SJCRH30 (cell line): ENCODE results near the gene CNN3. TPM values are rescaled to one million over a fixed set of nuclear protein-coding genes. Genes with fewer than 3 reads are reported as not detected.
A peak's percentile ranks its signal among the peaks of the same experiment; 100 is the strongest.

Experiments used
- DNase-seq, 2 experiments: peaks; one replicate each; pipeline ENCODE4 v3.0.0-alpha.2; 2015 to 2020
- H3K27ac ChIP-seq: fragments of 250-450 bp; sonication (Bioruptor Pico); 2 replicates; pipeline ENCODE4 v1.5.1; 2020; ENCODE audit warnings: mild to moderate bottlenecking, moderate library complexity
- H3K27me3 ChIP-seq: fragments of 250-450 bp; sonication (Bioruptor Pico); 2 replicates; pipeline ENCODE4 v1.5.1; 2020; ENCODE audit warnings: mild to moderate bottlenecking, moderate library complexity
- H3K36me3 ChIP-seq: fragments of 250-450 bp; sonication (Bioruptor Pico); 2 replicates; pipeline ENCODE4 v1.5.1; 2020; ENCODE audit warnings: mild to moderate bottlenecking, moderate library complexity
- H3K4me1 ChIP-seq: fragments of 250-450 bp; sonication (Bioruptor Pico); 2 replicates; pipeline ENCODE4 v1.5.1; 2020; ENCODE audit warnings: mild to moderate bottlenecking, moderate library complexity
- H3K4me3 ChIP-seq: fragments of 250-450 bp; sonication (Bioruptor Pico); 2 replicates; pipeline ENCODE4 v1.5.1; 2020; ENCODE audit warnings: mild to moderate bottlenecking, moderate library complexity
- H3K9me3 ChIP-seq: fragments of 250-450 bp; sonication (Bioruptor Pico); replicated peaks from 2 replicates; pipeline ENCODE4 v1.5.1; 2020; ENCODE audit warnings: mild to moderate bottlenecking, moderate library complexity
- total RNA-seq: library from RNA; depleted of rRNA; stranded (reverse); fragments of >200 nt; shearing (Covaris generic); gene quantifications from 2 replicates; pipeline ENCODE4 v1.2.3, GENCODE V29; 2014; rRNA removed

Gene CNN3
- 380 and 387 TPM in 2 replicates for total RNA-seq

- Histone ChIP-seq H3K9me3 (no peaks in the 10 kb centered on the region), H3K4me1 (peaks cover 11% of the 10 kb centered on the region), H3K27me3 (no peaks in the 10 kb centered on the region), H3K27ac (peak within 1 kb of the TSS; percentile 98), H3K4me3 (peak within 1 kb of the TSS; percentile 92), H3K36me3 (peaks cover 24% of the 10 kb centered on the region)
- peak; percentile 94 for DNase-seq
Observed at GRCh38 chr1:94926915-94927404, at the start of gene CNN3. TSS of gene CNN3 (minus strand) at chr1:94927110. CDS start at chr1:94926894, 216 bp downstream.

- Histone ChIP-seq H3K36me3 (no peaks in the 10 kb centered on the region; the same call in 1 of the 2 replicates), H3K27me3 (no peaks in the 10 kb centered on the region), H3K4me1 (peaks cover 21% of the 10 kb centered on the region), H3K9me3 (no peaks in the 10 kb centered on the region), H3K27ac (no peak overlapping the region), H3K4me3 (no peak overlapping the region)
- no peak for DNase-seq
Observed at GRCh38 chr1:94974824-94975223, 47.9 kb upstream of the CNN3 start.

- no peak for DNase-seq
- Histone ChIP-seq H3K27ac (no peak overlapping the region), H3K4me1 (peaks cover 21% of the 10 kb centered on the region)
Observed at GRCh38 chr1:94974241-94974640, 47.3 kb upstream of the CNN3 start.

GRCh38 chr1:94973309-94973922 lies 46.5 kb upstream of the CNN3 start:
- Histone ChIP-seq H3K4me1 (peaks cover 21% of the 10 kb centered on the region), H3K27ac (no peak overlapping the region), H3K9me3 (no peaks in the 10 kb centered on the region), H3K36me3 (no peaks in the 10 kb centered on the region), H3K4me3 (no peak overlapping the region), H3K27me3 (no peaks in the 10 kb centered on the region)
- DNase-seq, result no peak

More at GRCh38 chr1:94974241-94974640, 47.3 kb upstream of the CNN3 start:
- no peaks in the 10 kb centered on the region for H3K36me3 ChIP-seq
- H3K9me3 ChIP-seq, result no peaks in the 10 kb centered on the region
- no peaks in the 10 kb centered on the region for H3K27me3 ChIP-seq
- H3K4me3 ChIP-seq, result no peak overlapping the region

DNA sequence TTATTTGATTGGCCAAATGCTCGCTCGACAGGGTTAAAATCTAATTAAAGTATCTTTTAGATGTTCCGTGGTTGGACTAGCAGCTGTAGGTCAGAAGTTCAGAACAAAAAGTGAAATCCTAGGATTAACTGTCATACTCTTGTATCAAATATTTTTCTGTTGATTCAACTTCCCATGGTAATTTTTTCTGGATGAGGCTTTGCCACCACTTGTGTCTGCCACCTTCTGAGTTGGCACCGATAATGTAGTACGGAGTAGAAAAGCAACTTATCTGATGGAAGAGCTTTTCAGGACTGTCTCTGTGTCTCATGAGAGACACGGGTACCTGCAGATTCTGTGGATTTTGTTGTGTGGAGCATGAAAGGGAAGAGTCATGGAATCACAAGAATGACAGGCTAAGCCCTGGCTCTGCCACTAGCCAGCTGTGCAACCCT lies 44.6 kb upstream of the CNN3 start:
- no peaks in the 10 kb centered on the region for H3K36me3 ChIP-seq
- peak overlapping the region; percentile 32; the same call in 1 of the 2 replicates for H3K27ac ChIP-seq
- DNase-seq, result peak; percentile 7 to 50
- no peak overlapping the region for H3K4me3 ChIP-seq
- no peaks in the 10 kb centered on the region for H3K9me3 ChIP-seq
- no peaks in the 10 kb centered on the region for H3K27me3 ChIP-seq
- peaks cover 21% of the 10 kb centered on the region for H3K4me1 ChIP-seq

DNA sequence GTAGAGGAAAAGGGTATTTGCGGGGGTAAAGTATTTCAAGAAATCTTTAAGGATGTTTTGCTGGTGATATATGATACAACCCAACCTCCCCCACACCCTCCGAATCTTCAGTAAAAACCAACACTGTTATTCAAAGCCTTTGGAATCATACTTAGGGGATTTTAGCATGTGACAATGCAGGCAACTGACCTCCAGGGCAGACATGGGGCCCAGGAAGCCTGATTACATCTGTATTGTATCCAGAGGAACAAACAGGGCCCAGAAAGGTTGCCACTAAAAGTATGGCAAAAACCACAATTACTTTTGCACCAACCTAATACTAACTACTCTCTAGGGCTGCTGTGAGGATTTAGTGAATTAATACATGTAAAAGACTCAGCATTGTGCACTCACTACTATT lies 43.9 kb upstream of the CNN3 start:
- Histone ChIP-seq H3K4me3 (no peak overlapping the region), H3K9me3 (no peaks in the 10 kb centered on the region), H3K27me3 (no peaks in the 10 kb centered on the region), H3K27ac (peak overlapping the region; percentile 32), H3K4me1 (peaks cover 21% of the 10 kb centered on the region), H3K36me3 (no peaks in the 10 kb centered on the region)
- peak; percentile 20 to 54 for DNase-seq

GRCh38 chr1:94969137-94969536 lies 42.2 kb upstream of the CNN3 start:
- H3K4me3 ChIP-seq, result no peak overlapping the region
- H3K27ac ChIP-seq, result no peak overlapping the region
- H3K9me3 ChIP-seq, result no peaks in the 10 kb centered on the region
- H3K36me3 ChIP-seq, result no peaks in the 10 kb centered on the region
- no peak for DNase-seq
- no peaks in the 10 kb centered on the region for H3K27me3 ChIP-seq
- peaks cover 21% of the 10 kb centered on the region for H3K4me1 ChIP-seq

DNA sequence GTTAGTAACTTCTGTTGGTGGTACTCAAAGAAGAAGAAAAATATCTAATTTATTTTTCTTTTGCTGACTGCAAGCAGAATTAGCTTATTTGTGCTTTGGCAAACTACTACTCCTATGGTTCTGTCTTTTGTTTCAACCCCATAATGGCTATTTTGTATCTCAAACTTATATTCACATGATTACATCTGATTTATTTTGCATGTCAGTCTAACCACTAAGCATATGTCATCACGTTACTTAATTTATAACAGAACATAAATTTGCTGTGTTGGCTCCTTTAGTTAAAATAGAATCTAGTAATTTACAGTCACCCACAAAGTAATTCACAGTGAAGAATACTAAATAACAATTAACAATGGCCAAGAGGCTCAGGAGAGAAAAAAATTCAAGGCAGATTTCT lies 39.1 kb upstream of the CNN3 start:
- no peak for DNase-seq
- H3K9me3 ChIP-seq, result 0 out of 2 replicates have a peak, but pooled peaks cover 3% of the 10 kb centered on the region
- peaks cover 7% of the 10 kb centered on the region for H3K4me1 ChIP-seq
- H3K27me3 ChIP-seq, result no peaks in the 10 kb centered on the region
- no peak overlapping the region for H3K27ac ChIP-seq
- H3K36me3 ChIP-seq, result no peaks in the 10 kb centered on the region
- no peak overlapping the region for H3K4me3 ChIP-seq

- no peak overlapping the region for H3K27ac ChIP-seq
- no peaks in the 10 kb centered on the region for H3K4me1 ChIP-seq
- 0 out of 2 replicates have a peak, but pooled peaks cover 3% of the 10 kb centered on the region for H3K9me3 ChIP-seq
- no peaks in the 10 kb centered on the region for H3K27me3 ChIP-seq
- DNase-seq, result no peak
- no peak overlapping the region for H3K4me3 ChIP-seq
- H3K36me3 ChIP-seq, result no peaks in the 10 kb centered on the region
Observed at GRCh38 chr1:94963864-94964263, 37.0 kb upstream of the CNN3 start.

- Histone ChIP-seq H3K36me3 (no peaks in the 10 kb centered on the region), H3K27ac (no peak overlapping the region), H3K4me1 (no peaks in the 10 kb centered on the region), H3K9me3 (0 out of 2 replicates have a peak, but pooled peaks cover 3% of the 10 kb centered on the region), H3K4me3 (no peak overlapping the region), H3K27me3 (no peaks in the 10 kb centered on the region)
- DNase-seq, result no peak
Observed at GRCh38 chr1:94962409-94963265, 35.7 kb upstream of the CNN3 start.

- H3K27ac ChIP-seq, result no peak overlapping the region
- H3K4me3 ChIP-seq, result no peak overlapping the region
- DNase-seq, result no peak
- no peaks in the 10 kb centered on the region for H3K4me1 ChIP-seq
- H3K27me3 ChIP-seq, result no peaks in the 10 kb centered on the region
- no peaks in the 10 kb centered on the region for H3K36me3 ChIP-seq
- H3K9me3 ChIP-seq, result 0 out of 2 replicates have a peak, but pooled peaks cover 3% of the 10 kb centered on the region
Observed at GRCh38 chr1:94961988-94962387, 35.1 kb upstream of the CNN3 start.

DNA sequence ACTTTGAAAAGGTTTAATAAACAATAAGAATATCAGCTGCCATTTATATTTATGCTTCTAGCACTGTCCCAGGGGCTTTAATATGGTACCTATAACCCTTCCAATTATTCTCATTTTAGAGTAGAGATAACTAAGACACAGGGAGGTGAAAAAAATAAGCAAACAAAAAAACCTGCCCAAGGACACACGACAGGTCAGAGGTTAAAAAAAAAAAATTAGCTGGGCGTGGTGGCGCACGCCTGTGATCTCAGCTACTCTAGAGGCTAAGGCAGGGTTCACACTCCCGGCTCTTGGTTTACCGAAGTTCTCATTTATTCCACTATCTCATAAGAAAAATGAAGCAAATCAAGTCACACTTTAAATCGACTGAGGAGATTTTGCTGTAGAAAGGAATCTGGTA lies 34.7 kb upstream of the CNN3 start:
- H3K27ac ChIP-seq, result no peak overlapping the region
- H3K36me3 ChIP-seq, result no peaks in the 10 kb centered on the region
- no peak overlapping the region for H3K4me3 ChIP-seq
- DNase-seq, result no peak
- H3K9me3 ChIP-seq, result 0 out of 2 replicates have a peak, but pooled peaks cover 3% of the 10 kb centered on the region
- H3K4me1 ChIP-seq, result no peaks in the 10 kb centered on the region
- no peaks in the 10 kb centered on the region for H3K27me3 ChIP-seq

DNA sequence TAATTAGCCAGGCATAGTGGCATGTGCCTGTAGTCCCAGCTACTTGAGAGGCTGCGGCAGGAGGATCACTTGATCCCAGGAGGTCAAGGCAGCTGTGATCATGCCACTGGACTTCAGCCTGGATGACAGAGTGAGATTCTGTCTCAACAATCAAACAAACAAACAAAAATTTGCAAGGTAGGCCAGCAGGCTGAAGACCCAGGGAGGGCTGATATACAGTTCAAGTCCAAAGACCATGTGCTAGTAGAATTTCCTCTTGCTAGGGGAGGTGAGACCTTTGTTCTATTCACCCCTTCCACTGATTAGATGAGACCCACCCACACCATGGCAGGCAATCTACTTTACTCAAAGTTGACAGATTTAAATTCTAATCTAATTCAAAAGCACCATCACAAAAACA lies 31.2 kb upstream of the CNN3 start:
- no peaks in the 10 kb centered on the region for H3K36me3 ChIP-seq
- H3K9me3 ChIP-seq, result 0 out of 2 replicates have a peak, but pooled peaks cover 3% of the 10 kb centered on the region
- H3K4me3 ChIP-seq, result no peak overlapping the region
- H3K27me3 ChIP-seq, result no peaks in the 10 kb centered on the region
- H3K27ac ChIP-seq, result no peak overlapping the region
- DNase-seq, result no peak
- H3K4me1 ChIP-seq, result no peaks in the 10 kb centered on the region; the same call in 1 of the 2 replicates

GRCh38 chr1:94955767-94956632 lies 29.1 kb upstream of the CNN3 start:
- Histone ChIP-seq H3K4me3 (no peak overlapping the region), H3K9me3 (peaks cover 3% of the 10 kb centered on the region; the same call in 1 of the 2 replicates), H3K36me3 (no peaks in the 10 kb centered on the region), H3K27ac (no peak overlapping the region), H3K27me3 (no peaks in the 10 kb centered on the region), H3K4me1 (no peaks in the 10 kb centered on the region; the same call in 1 of the 2 replicates)
- DNase-seq, result no peak
